GM12892 (cell line): ENCODE results near the gene WASF3.

Source experiments
- POLR2A ChIP-seq: IDR thresholded peaks from 2 replicates; pipeline ENCODE4 v1.6.1; 2011; ENCODE audit warnings: low read depth, low read length, control low read depth
- POLR2AphosphoS5 ChIP-seq: IDR thresholded peaks from 2 replicates; pipeline ENCODE4 v1.6.1; 2011; ENCODE audit warnings: low read depth, low read length, control low read depth

DNA sequence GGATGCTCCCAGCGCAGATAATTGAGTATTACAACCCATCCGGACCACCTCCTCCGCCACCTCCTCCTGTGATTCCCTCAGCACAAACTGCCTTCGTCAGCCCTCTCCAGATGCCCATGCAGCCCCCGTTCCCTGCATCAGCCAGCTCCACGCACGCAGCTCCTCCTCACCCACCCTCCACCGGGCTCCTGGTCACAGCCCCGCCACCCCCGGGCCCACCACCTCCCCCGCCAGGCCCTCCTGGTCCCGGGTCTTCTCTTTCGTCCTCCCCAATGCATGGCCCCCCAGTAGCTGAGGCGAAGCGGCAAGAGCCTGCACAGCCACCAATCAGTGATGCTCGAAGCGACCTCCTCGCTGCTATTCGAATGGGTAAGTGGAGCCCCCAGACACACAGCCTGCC, 125.1 kb downstream of the WASF3 start:
- TF ChIP-seq POLR2AphosphoS5: no peak
- TF ChIP-seq POLR2A: no peak
